Stimulated activated CD8-positive, alpha-beta memory T cell treated with anti-CD3 and anti-CD28 coated beads, Interleukin-15, amount 100 ng/mL, for 24 hours (primary cell): ENCODE measurements around the gene NFATC4.
"Not testable (repeated sequence)": the region's sequence is repeated elsewhere in the genome, so short reads cannot be mapped to it uniquely, and the experiment has no call there.

ENCODE experiments used
- DNase-seq: peaks from one replicate; pipeline ENCODE4 v3.0.0-alpha.2; 2020; ENCODE audit warnings: low read depth

The NFATC4 gene

GRCh38 chr14:24368212-24368561 is 203 bp downstream of the NFATC4 start:
- no peak for DNase-seq

- DNase-seq = no peak
These were observed 723 bp downstream of the NFATC4 start for GRCh38 chr14:24368562-24369252.

- DNase-seq = no peak
These were observed 1.5 kb downstream of the NFATC4 start for GRCh38 chr14:24369463-24369862.

- DNase-seq = no peak
These were observed 2.1 kb downstream of the NFATC4 start for GRCh38 chr14:24369907-24370687.

- DNase-seq = no peak
These were observed 2.8 kb downstream of the NFATC4 start for GRCh38 chr14:24370748-24371147.

- not testable (repeated sequence) for DNase-seq
These were observed 3.6 kb downstream of the NFATC4 start for GRCh38 chr14:24371605-24372004.

- no peak for DNase-seq
These were observed 4.9 kb downstream of the NFATC4 start for GRCh38 chr14:24372701-24373416.

- no peak for DNase-seq
These were observed 8.6 kb downstream of the NFATC4 start for GRCh38 chr14:24376448-24377070.

- DNase-seq = no peak
These were observed 9.1 kb downstream of the NFATC4 start for GRCh38 chr14:24377126-24377525.

- DNase-seq = no peak
These were observed 9.7 kb downstream of the NFATC4 start for GRCh38 chr14:24377657-24378056.

- DNase-seq = no peak
These were observed 10.3 kb downstream of the NFATC4 start for GRCh38 chr14:24378327-24378726.

GRCh38 chr14:24378981-24379906 is 11.3 kb downstream of the NFATC4 start:
- DNase-seq = no peak

- no peak for DNase-seq
These were observed 12.1 kb downstream of the NFATC4 start for GRCh38 chr14:24379907-24380730.

GRCh38 chr14:24381363-24382063 is 13.5 kb downstream of the NFATC4 start:
- DNase-seq = no peak

GRCh38 chr14:24382064-24382371 is 14.0 kb downstream of the NFATC4 start:
- DNase-seq = no peak

GRCh38 chr14:24384169-24384568 is 16.2 kb downstream of the NFATC4 start:
- no peak for DNase-seq

- DNase-seq = no peak
These were observed 17.5 kb downstream of the NFATC4 start for GRCh38 chr14:24385524-24385923.

GRCh38 chr14:24387009-24387345 is 19.0 kb downstream of the NFATC4 start:
- no peak for DNase-seq

- DNase-seq = not testable (repeated sequence)
These were observed 19.6 kb downstream of the NFATC4 start for GRCh38 chr14:24387579-24387978.

GRCh38 chr14:24388474-24389179 is 20.6 kb downstream of the NFATC4 start:
- DNase-seq = no peak
